Measurements from ENCODE around the gene TEP1.

DNA sequence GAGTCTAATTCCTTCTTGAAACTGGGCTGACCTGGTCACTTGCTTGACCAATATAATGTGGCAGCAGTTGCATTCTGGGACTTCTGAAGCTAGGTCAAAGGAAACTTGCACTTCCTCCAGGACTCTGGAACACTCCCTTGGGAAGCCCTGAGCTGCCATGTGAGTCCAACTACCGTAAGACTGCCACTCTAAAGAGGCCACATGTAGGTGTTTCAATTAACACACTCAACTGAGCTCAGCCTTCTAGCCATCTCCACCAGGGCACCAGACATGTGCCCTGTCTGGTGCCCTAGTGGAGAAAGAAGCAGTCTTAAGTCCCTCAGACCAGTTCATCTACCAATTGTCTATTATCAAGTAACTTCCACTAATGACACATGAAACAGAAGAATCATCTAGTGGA lies 6.1 kb upstream of the TEP1 start:
- TF ChIP-seq, protein P1, sequence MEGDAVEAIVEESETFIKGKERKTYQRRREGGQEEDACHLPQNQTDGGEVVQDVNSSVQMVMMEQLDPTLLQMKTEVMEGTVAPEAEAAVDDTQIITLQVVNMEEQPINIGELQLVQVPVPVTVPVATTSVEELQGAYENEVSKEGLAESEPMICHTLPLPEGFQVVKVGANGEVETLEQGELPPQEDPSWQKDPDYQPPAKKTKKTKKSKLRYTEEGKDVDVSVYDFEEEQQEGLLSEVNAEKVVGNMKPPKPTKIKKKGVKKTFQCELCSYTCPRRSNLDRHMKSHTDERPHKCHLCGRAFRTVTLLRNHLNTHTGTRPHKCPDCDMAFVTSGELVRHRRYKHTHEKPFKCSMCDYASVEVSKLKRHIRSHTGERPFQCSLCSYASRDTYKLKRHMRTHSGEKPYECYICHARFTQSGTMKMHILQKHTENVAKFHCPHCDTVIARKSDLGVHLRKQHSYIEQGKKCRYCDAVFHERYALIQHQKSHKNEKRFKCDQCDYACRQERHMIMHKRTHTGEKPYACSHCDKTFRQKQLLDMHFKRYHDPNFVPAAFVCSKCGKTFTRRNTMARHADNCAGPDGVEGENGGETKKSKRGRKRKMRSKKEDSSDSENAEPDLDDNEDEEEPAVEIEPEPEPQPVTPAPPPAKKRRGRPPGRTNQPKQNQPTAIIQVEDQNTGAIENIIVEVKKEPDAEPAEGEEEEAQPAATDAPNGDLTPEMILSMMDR (IDR thresholded peaks at IDR 0.05; ENCODE audit: insufficient read depth, low read length) = no peak
- no peak for TF ChIP-seq SPI1 (IDR thresholded peaks at IDR 0.05; ENCODE audit: borderline replicate concordance, low read depth)
- TF ChIP-seq, protein P2, sequence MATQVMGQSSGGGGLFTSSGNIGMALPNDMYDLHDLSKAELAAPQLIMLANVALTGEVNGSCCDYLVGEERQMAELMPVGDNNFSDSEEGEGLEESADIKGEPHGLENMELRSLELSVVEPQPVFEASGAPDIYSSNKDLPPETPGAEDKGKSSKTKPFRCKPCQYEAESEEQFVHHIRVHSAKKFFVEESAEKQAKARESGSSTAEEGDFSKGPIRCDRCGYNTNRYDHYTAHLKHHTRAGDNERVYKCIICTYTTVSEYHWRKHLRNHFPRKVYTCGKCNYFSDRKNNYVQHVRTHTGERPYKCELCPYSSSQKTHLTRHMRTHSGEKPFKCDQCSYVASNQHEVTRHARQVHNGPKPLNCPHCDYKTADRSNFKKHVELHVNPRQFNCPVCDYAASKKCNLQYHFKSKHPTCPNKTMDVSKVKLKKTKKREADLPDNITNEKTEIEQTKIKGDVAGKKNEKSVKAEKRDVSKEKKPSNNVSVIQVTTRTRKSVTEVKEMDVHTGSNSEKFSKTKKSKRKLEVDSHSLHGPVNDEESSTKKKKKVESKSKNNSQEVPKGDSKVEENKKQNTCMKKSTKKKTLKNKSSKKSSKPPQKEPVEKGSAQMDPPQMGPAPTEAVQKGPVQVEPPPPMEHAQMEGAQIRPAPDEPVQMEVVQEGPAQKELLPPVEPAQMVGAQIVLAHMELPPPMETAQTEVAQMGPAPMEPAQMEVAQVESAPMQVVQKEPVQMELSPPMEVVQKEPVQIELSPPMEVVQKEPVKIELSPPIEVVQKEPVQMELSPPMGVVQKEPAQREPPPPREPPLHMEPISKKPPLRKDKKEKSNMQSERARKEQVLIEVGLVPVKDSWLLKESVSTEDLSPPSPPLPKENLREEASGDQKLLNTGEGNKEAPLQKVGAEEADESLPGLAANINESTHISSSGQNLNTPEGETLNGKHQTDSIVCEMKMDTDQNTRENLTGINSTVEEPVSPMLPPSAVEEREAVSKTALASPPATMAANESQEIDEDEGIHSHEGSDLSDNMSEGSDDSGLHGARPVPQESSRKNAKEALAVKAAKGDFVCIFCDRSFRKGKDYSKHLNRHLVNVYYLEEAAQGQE (IDR thresholded peaks at IDR 0.05; ENCODE audit: insufficient replicate concordance, low read depth) = no peak
- no peak for TF ChIP-seq GABPA (IDR thresholded peaks at IDR 0.05; ENCODE audit: low read depth)
- TF ChIP-seq POLR2AphosphoS5 (IDR thresholded peaks at IDR 0.05; ENCODE audit: low read depth) = no peak

Data from HL-60 (cell line).